HepG2 (cell line): ENCODE data around the gene DIP2C. TPM values are rescaled to one million over a fixed set of nuclear protein-coding genes. Genes with fewer than 3 reads are reported as not detected.

ENCODE experiments used
- ATAC-seq: fragments of 200-7000 bp; cut with Tn5 transposase; 3 replicates; pipeline ENCODE4 v1.9.1; 2020; ENCODE audit warnings: mild to moderate bottlenecking, moderate library complexity
- BruUV-seq: library from RNA; stranded (reverse); fragments of 400-500 nt; replicated peaks from 2 replicates; lab custom pipeline; 2021; lab: Mats Ljungman, UMichigan
- CTCF ChIA-PET: fragments of 300-600 bp; formaldehyde crosslinking; extraction: SDS; loops from one replicate; lab custom pipeline; 2021; ENCODE audit warnings: low total read pairs, inconsistent platforms, low intra/inter-chr PET ratio; lab: Yijun Ruan, JAX
- POLR2A ChIA-PET: fragments of 350-600 bp; sonication (Branson Sonifier 250); formaldehyde crosslinking; loops from one replicate; lab custom pipeline; 2020; ENCODE audit warnings: antibody characterized with exemption, inconsistent platforms; lab: Yijun Ruan, JAX
- DNase-seq: peaks from one replicate; pipeline ENCODE4 v3.0.0-alpha.2; 2015; ENCODE audit warnings: low spot score
- FAIRE-seq: peaks from 3 replicates; lab custom pipeline; 2011; peaks lifted over from hg19 to GRCh38; lab: Jason Lieb, UNC
- H2AFZ ChIP-seq: one replicate; pipeline ENCODE4 v1.6.1; 2011; ENCODE audit warnings: low read length, inconsistent platforms
- H3K27ac ChIP-seq: fragments of 300-600 bp; 3 replicates; pipeline ENCODE4 v1.8.0; 2011; ENCODE audit warnings: mixed run types, mild to moderate bottlenecking, mixed read lengths, low read length, inconsistent platforms; ENCODE audit not compliant: insufficient read depth; ENCODE audit errors: extremely low read length
- H3K27me3 ChIP-seq, 2 experiments: fragments of 200-600 bp in 1 of 2; 2 replicates in 1 of 2; 3 replicates in 1 of 2; pipeline versions ENCODE4 v1.6.0 to v1.8.0; 2011; ENCODE audit warnings: low read length in 2 of 2, mild to moderate bottlenecking in 2 of 2, moderate library complexity in 2 of 2, inconsistent platforms in 1 of 2; ENCODE audit not compliant: insufficient read depth in 2 of 2, control insufficient read depth in 1 of 2
- H3K36me3 ChIP-seq, 2 experiments: fragments of 200-600 bp in 1 of 2; replicated peaks in 1 of 2; 2 replicates in 1 of 2; 3 replicates in 1 of 2; pipeline versions ENCODE4 v1.5.1 to v1.8.0; 2011; ENCODE audit warnings: low read length in 2 of 2, inconsistent platforms in 1 of 2; ENCODE audit not compliant: insufficient read depth in 2 of 2, control insufficient read depth in 1 of 2
- H3K4me1 ChIP-seq: 2 replicates; pipeline ENCODE4 v1.5.1; 2012; ENCODE audit warnings: low read length, inconsistent platforms; ENCODE audit not compliant: insufficient read depth
- H3K4me2 ChIP-seq: 2 replicates; pipeline ENCODE4 v1.6.0; 2011; ENCODE audit warnings: low read depth, low read length, inconsistent platforms
- H3K4me3 ChIP-seq, 3 experiments: fragments of 200-600 bp in 1 of 3; sonication (generic), shearing (Covaris generic) in 1 of 3; replicated peaks in 1 of 3; 2 replicates each; pipeline ENCODE4 v1.5.1; 2011 to 2016; ENCODE audit warnings: low read length in 3 of 3, inconsistent platforms in 2 of 3, low read depth in 2 of 3, mild to moderate bottlenecking in 2 of 3, control low read depth in 1 of 3, mixed read lengths in 1 of 3; ENCODE audit not compliant: insufficient read depth in 1 of 3
- H3K79me2 ChIP-seq: one replicate; pipeline ENCODE4 v1.6.1; 2011; ENCODE audit warnings: low read length, inconsistent platforms; ENCODE audit not compliant: insufficient read depth
- H3K9ac ChIP-seq: 2 replicates; pipeline ENCODE4 v1.6.0; 2011; ENCODE audit warnings: mild to moderate bottlenecking, low read depth, low read length, inconsistent platforms; ENCODE audit not compliant: insufficient read depth
- H3K9me3 ChIP-seq: 2 replicates; pipeline ENCODE4 v1.5.1; 2012; ENCODE audit warnings: mild to moderate bottlenecking, low read length
- H4K20me1 ChIP-seq: 2 replicates; pipeline ENCODE4 v1.6.0; 2011; ENCODE audit warnings: inconsistent platforms, mild to moderate bottlenecking, low read length, moderate library complexity; ENCODE audit not compliant: insufficient read depth
- GATAD2A ChIP-seq: IDR thresholded peaks from 2 replicates; pipeline ENCODE4 v1.6.1; 2016
- HMG20A ChIP-seq: IDR thresholded peaks from 2 replicates; pipeline ENCODE4 v1.6.1; 2016; ENCODE audit warnings: borderline replicate concordance
- ISL2 ChIP-seq: sonication (generic); formaldehyde crosslinking; IDR thresholded peaks from 2 replicates; pipeline ENCODE4 v1.5.0; 2020; ENCODE audit warnings: missing genetic modification reagents
- MED8 ChIP-seq: sonication (generic); formaldehyde crosslinking; IDR thresholded peaks from 2 replicates; pipeline ENCODE4 v1.8.1; 2023; ENCODE audit warnings: mild to moderate bottlenecking, missing genetic modification reagents; ENCODE audit not compliant: insufficient replicate concordance
- MTA3 ChIP-seq: sonication (generic); formaldehyde crosslinking; IDR thresholded peaks from 2 replicates; pipeline ENCODE4 v1.4.0; 2020; ENCODE audit warnings: missing genetic modification reagents
- PHF5A ChIP-seq: IDR thresholded peaks from one replicate; pipeline ENCODE4 v1.6.1; 2018; ENCODE audit warnings: low read depth, missing genetic modification reagents; ENCODE audit not compliant: unreplicated experiment
- SIN3A ChIP-seq: IDR thresholded peaks from 2 replicates; pipeline ENCODE4 v1.6.1; 2011; ENCODE audit warnings: low read depth, mild to moderate bottlenecking, control low read depth, low read length, borderline replicate concordance
- THYN1 ChIP-seq: sonication (generic); formaldehyde crosslinking; IDR thresholded peaks from 2 replicates; pipeline ENCODE4 v1.8.1; 2023; ENCODE audit warnings: low read depth, mild to moderate bottlenecking, moderate library complexity, missing genetic modification reagents, borderline replicate concordance
- TP53 ChIP-seq: sonication (generic); formaldehyde crosslinking; conservative IDR thresholded peaks from 2 replicates; pipeline ENCODE4 v1.4.0; 2020; ENCODE audit warnings: missing genetic modification reagents
- ZFP36L2 ChIP-seq: sonication (generic); formaldehyde crosslinking; IDR thresholded peaks from 2 replicates; pipeline ENCODE4 v1.4.0; 2020; ENCODE audit warnings: missing genetic modification reagents
- ZNF552 ChIP-seq: sonication (generic); formaldehyde crosslinking; IDR thresholded peaks from 2 replicates; pipeline ENCODE4 v1.9.0; 2022; ENCODE audit warnings: missing genetic modification reagents, mild to moderate bottlenecking, borderline replicate concordance
- ZNF777 ChIP-seq: sonication (generic); formaldehyde crosslinking; IDR thresholded peaks from 2 replicates; pipeline ENCODE4 v1.4.0; 2020; ENCODE audit warnings: missing genetic modification reagents
- ZSCAN25 ChIP-seq: sonication (generic); formaldehyde crosslinking; IDR thresholded peaks from 2 replicates; pipeline ENCODE4 v1.8.0; 2022; ENCODE audit warnings: mild to moderate bottlenecking, missing genetic modification reagents
- WGBS: methylation state at CpG from one replicate; pipeline ENCODE4 v1.1.6; 2017; ENCODE audit warnings: low lambda C conversion rate; 5-methylcytosine and 5-hydroxymethylcytosine counted together
- in situ Hi-C: cut with HindIII; loops from 2 replicates; pipeline ENCODE4 v1.10.0; 2017; ENCODE audit warnings: low pct_unique_long_range_greater_than_20kb; ENCODE audit not compliant: extremely low pct_ligation_motif_present
- intact Hi-C: fragments of 100-400 bp; cut with micrococcal nuclease; formaldehyde crosslinking; loops from one replicate; pipeline ENCODE4 v1.10.0; 2022; ENCODE audit not compliant: unreplicated experiment
- polyA plus RNA-seq, 8 experiments: library from polyadenylated mRNA; depleted of rRNA in 3 of 8; stranded (reverse) in 7 of 8; unstranded in 1 of 8; fragments of >200 nt; fragmentation: Illumina TruSeq in 4 of 8; extraction: Trizol in 4 of 8; gene quantifications; 2 replicates each; pipeline versions ENCODE4 v1.2.1 to v1.2.3, GENCODE V29; 2011 to 2016; ENCODE audit warnings: low read depth in 4 of 8, missing spikeins in 1 of 8, mixed read lengths in 1 of 8; ENCODE audit not compliant: insufficient read depth in 1 of 8
- total RNA-seq, 5 experiments: library from RNA; depleted of rRNA; stranded (reverse); fragments of >200 nt; fragmentation: Illumina TruSeq; extraction: Trizol; gene quantifications; 2 replicates each; pipeline ENCODE4 v1.2.3, GENCODE V29; 2016; ENCODE audit warnings: low read depth in 1 of 5

The DIP2C gene
- total and polyA plus RNA-seq, 2 of the 13 experiments (the other 11 are each of a cell fraction or from before 2014, with no cell fraction given), result 2.2 to 2.7 TPM

DNA sequence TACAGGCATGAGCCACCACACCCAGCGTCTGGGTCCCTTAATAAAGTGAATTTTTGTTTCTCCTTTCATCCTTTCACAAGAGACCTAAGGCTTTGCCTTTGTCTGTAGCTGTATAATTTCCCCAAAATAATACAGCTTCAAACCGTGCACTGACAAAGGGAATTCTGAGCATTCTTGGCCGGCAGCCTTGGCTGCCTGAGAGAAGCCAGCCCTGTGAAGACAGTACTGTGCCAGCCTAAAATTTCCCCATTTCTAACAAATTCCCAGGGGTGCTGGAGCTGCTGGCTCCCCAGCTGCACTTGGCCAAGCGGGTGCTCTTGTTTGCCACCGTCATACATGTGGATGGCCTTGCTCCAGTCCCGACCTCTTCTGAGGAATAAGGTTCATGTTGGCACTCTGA is 448.0 kb downstream of the DIP2C start:
- no peak for FAIRE-seq
- TF ChIP-seq ZSCAN25 (no peak), SIN3A (no peak), TP53 (no peak), HMG20A (CRISPR knock-in tag) (no peak), ZFP36L2 (CRISPR knock-in tag) (no peak), ISL2 (CRISPR knock-in tag) (no peak), PHF5A (no peak), MED8 (CRISPR knock-in tag) (no peak), MTA3 (CRISPR knock-in tag) (no peak), GATAD2A (CRISPR knock-in tag) (no peak), ZNF777 (CRISPR knock-in tag) (no peak), ZNF552 (CRISPR knock-in tag) (no peak), THYN1 (CRISPR knock-in tag) (no peak)
- TF ChIP-seq, all 625 proteins: peak for 0
- no peak for DNase-seq
- Histone ChIP-seq H4K20me1 (no peaks in the 10 kb centered on the region), H2AFZ (no peak overlapping the region), H3K4me3 (no peak overlapping the region), H3K27ac (no peak overlapping the region), H3K4me1 (no peaks in the 10 kb centered on the region), H3K9me3 (no peaks in the 10 kb centered on the region), H3K4me2 (no peak overlapping the region), H3K9ac (no peak overlapping the region), H3K27me3 (no peaks in the 10 kb centered on the region), H3K36me3 (peaks cover 5 to 23% of the 10 kb centered on the region in 2 experiments; a peak in 4 of 5 replicates), H3K79me2 (no peaks in the 10 kb centered on the region)
- intact Hi-C loops, result no loop called here
- 95% methylated on average over 6 of the region's 6 CpGs for WGBS
- no TSS peak for BruUV-seq
- no peak for ATAC-seq
- ChIA-PET CTCF (no interaction called here), POLR2A (no interaction called here)
- in situ Hi-C loops, result no loop called here
